ENCODE data around the gene RCCD1.

Gene RCCD1

DNA sequence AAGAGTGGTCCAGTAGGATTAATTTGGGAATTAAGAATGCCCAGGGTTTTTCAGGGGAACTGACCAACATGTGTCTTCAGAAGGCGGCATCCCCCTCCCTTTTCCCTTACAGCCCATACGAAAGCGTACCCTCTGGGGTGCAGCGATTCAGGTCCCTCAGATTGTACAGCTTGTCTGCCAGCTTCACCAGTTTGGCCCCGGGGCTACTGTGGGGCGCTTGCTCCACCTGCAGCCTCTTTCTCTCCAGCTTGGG lies 23.2 kb upstream of the RCCD1 start:
- no peaks in the 10 kb centered on the region for H3K9me3 ChIP-seq (ENCODE audit: control insufficient read depth in 5 of 5, low read length in 5 of 5)
- peak overlapping the region; percentile 99 for H3K27ac ChIP-seq (ENCODE audit: low read depth, low read length)
- peak overlapping the region; percentile 71 to 95 (median 84) for H3K4me3 ChIP-seq (ENCODE audit: low read depth in 1 of 5, low read length in 5 of 5)
- H3K4me1 ChIP-seq (ENCODE audit: control insufficient read depth in 5 of 5, insufficient read depth in 5 of 5, low read length in 5 of 5) = peaks cover 11 to 69% (median 61%) of the 10 kb centered on the region in 5 donors
- H3K9ac ChIP-seq (ENCODE audit: low read length in 5 of 5) = peak overlapping the region in 4 of 5 donors; percentile 86 to 97 (median 92)
- H3K36me3 ChIP-seq (ENCODE audit: control insufficient read depth in 5 of 5, insufficient read depth in 5 of 5, low read length in 5 of 5) = no peaks in the 10 kb centered on the region
- H3K27me3 ChIP-seq (ENCODE audit: control insufficient read depth in 5 of 5, insufficient read depth in 4 of 5, low read length in 5 of 5) = no peaks in the 10 kb centered on the region

- Histone ChIP-seq H3K36me3 (ENCODE audit: control insufficient read depth in 5 of 5, insufficient read depth in 5 of 5, low read length in 5 of 5) (peaks cover 0 to 2% (median 0%) of the 10 kb centered on the region in 5 donors), H3K9me3 (ENCODE audit: control insufficient read depth in 5 of 5, low read length in 5 of 5) (no peaks in the 10 kb centered on the region), H3K4me1 (ENCODE audit: control insufficient read depth in 5 of 5, insufficient read depth in 5 of 5, low read length in 5 of 5) (peaks cover 11 to 75% (median 62%) of the 10 kb centered on the region in 5 donors), H3K27me3 (ENCODE audit: control insufficient read depth in 5 of 5, insufficient read depth in 4 of 5, low read length in 5 of 5) (no peaks in the 10 kb centered on the region), H3K9ac (ENCODE audit: low read length in 5 of 5) (peak within 1 kb of the TSS; percentile 21 to 97 (median 89)), H3K4me3 (ENCODE audit: low read depth in 1 of 5, low read length in 5 of 5) (peak within 1 kb of the TSS; percentile 71 to 95 (median 84)), H3K27ac (ENCODE audit: low read depth, low read length) (peak within 1 kb of the TSS; percentile 99)
Measured at GRCh38 chr15:90931828-90932659, 22.6 kb upstream of the RCCD1 start, which contains the start of gene HDDC3. Gene HDDC3, minus strand, starts transcription at chr15:90932549. Its CDS starts 9 bp downstream, at chr15:90932540.

DNA sequence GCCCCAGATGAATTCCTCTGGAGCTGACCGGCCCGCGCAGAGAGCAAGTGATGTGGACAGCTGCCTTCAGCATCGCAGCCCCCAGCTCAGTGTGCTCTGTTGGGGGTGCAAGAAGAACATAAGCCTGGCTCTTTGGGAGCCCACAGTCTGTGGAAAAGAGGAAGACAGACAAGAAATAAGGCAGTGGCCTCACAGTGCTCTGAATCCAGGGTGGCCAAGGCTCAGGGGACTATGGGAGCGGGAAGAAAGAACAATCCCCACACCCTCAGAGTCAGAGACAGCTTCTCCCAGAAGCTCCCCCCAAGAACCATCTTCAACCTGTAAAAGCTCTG lies 22.1 kb upstream of the RCCD1 start:
- peaks cover 11 to 75% (median 62%) of the 10 kb centered on the region in 5 donors for H3K4me1 ChIP-seq (ENCODE audit: control insufficient read depth in 5 of 5, insufficient read depth in 5 of 5, low read length in 5 of 5)
- peak overlapping the region in 4 of 5 donors; percentile 71 to 88 (median 83) for H3K4me3 ChIP-seq (ENCODE audit: low read depth in 1 of 5, low read length in 5 of 5)
- peak overlapping the region; percentile 99 for H3K27ac ChIP-seq (ENCODE audit: low read depth, low read length)
- H3K27me3 ChIP-seq (ENCODE audit: control insufficient read depth in 5 of 5, insufficient read depth in 4 of 5, low read length in 5 of 5) = no peaks in the 10 kb centered on the region
- H3K9me3 ChIP-seq (ENCODE audit: control insufficient read depth in 5 of 5, low read length in 5 of 5) = no peaks in the 10 kb centered on the region
- peak overlapping the region in 4 of 5 donors; percentile 86 to 97 (median 92) for H3K9ac ChIP-seq (ENCODE audit: low read length in 5 of 5)
- H3K36me3 ChIP-seq (ENCODE audit: control insufficient read depth in 5 of 5, insufficient read depth in 5 of 5, low read length in 5 of 5) = peaks cover 0 to 2% (median 0%) of the 10 kb centered on the region in 5 donors

GRCh38 chr15:90933301-90933700 lies 21.4 kb upstream of the RCCD1 start:
- H3K4me3 ChIP-seq (ENCODE audit: low read depth in 1 of 5, low read length in 5 of 5) = no peak overlapping the region
- H3K36me3 ChIP-seq (ENCODE audit: control insufficient read depth in 5 of 5, insufficient read depth in 5 of 5, low read length in 5 of 5) = peaks cover 0 to 4% (median 2%) of the 10 kb centered on the region in 5 donors
- peak overlapping the region in 1 of 5 donors; percentile 55 for H3K9ac ChIP-seq (ENCODE audit: low read length in 5 of 5)
- H3K27me3 ChIP-seq (ENCODE audit: control insufficient read depth in 5 of 5, insufficient read depth in 4 of 5, low read length in 5 of 5) = no peaks in the 10 kb centered on the region
- peaks cover 11 to 69% (median 59%) of the 10 kb centered on the region in 5 donors for H3K4me1 ChIP-seq (ENCODE audit: control insufficient read depth in 5 of 5, insufficient read depth in 5 of 5, low read length in 5 of 5)
- no peak overlapping the region for H3K27ac ChIP-seq (ENCODE audit: low read depth, low read length)
- no peaks in the 10 kb centered on the region for H3K9me3 ChIP-seq (ENCODE audit: control insufficient read depth in 5 of 5, low read length in 5 of 5)

DNA sequence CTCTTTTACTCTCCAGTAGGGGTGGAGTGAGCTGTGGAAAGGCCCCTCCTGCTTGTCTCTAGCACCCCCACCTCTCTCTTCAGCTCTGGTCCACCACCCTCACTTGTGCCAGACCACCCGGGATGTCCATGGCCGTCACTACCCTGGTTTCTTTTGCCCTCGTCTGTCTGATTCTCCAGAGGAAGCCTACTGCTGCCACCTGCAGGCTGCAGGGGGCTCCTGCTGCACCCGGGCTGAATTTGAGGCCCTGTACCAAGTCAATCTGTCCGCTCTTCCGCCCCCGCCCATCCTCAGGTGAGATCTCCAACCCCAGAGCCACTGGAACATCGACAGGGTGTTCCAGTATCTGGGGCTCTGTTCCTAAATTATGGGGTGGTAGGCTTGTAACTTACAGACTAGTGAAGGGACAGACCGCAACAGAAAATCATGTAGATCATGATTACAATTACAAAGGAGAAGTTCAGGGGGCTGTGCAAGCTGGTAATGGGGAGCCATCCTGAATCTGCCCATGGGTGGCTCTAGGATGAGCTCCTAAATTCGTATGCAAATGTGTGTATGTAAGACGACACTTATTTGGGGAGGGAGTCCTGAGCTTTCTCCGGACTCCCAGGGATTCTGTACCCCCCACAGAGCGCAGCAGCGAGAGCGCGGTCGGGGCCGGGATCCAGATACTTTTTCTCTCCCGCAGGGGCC lies 20.3 kb upstream of the RCCD1 start:
- Histone ChIP-seq H3K27me3 (ENCODE audit: control insufficient read depth in 5 of 5, insufficient read depth in 4 of 5, low read length in 5 of 5) (no peaks in the 10 kb centered on the region), H3K27ac (ENCODE audit: low read depth, low read length) (peak overlapping the region; percentile 67), H3K4me3 (ENCODE audit: low read depth in 1 of 5, low read length in 5 of 5) (peak overlapping the region; percentile 31 to 78 (median 75)), H3K36me3 (ENCODE audit: control insufficient read depth in 5 of 5, insufficient read depth in 5 of 5, low read length in 5 of 5) (peaks cover 0 to 13% (median 7%) of the 10 kb centered on the region in 5 donors), H3K9ac (ENCODE audit: low read length in 5 of 5) (peak overlapping the region in 3 of 5 donors; percentile 37 to 76 (median 68)), H3K4me1 (ENCODE audit: control insufficient read depth in 5 of 5, insufficient read depth in 5 of 5, low read length in 5 of 5) (peaks cover 11 to 58% (median 48%) of the 10 kb centered on the region in 5 donors), H3K9me3 (ENCODE audit: control insufficient read depth in 5 of 5, low read length in 5 of 5) (no peaks in the 10 kb centered on the region)

- peaks cover 11 to 57% (median 48%) of the 10 kb centered on the region in 5 donors for H3K4me1 ChIP-seq (ENCODE audit: control insufficient read depth in 5 of 5, insufficient read depth in 5 of 5, low read length in 5 of 5)
- no peaks in the 10 kb centered on the region for H3K9me3 ChIP-seq (ENCODE audit: control insufficient read depth in 5 of 5, low read length in 5 of 5)
- H3K27ac ChIP-seq (ENCODE audit: low read depth, low read length) = peak within 1 kb of the TSS; percentile 67
- H3K4me3 ChIP-seq (ENCODE audit: low read depth in 1 of 5, low read length in 5 of 5) = peak within 1 kb of the TSS; percentile 62 to 78 (median 75)
- no peaks in the 10 kb centered on the region for H3K27me3 ChIP-seq (ENCODE audit: control insufficient read depth in 5 of 5, insufficient read depth in 4 of 5, low read length in 5 of 5)
- peak within 1 kb of the TSS; percentile 48 to 85 (median 76) for H3K9ac ChIP-seq (ENCODE audit: low read length in 5 of 5)
- peaks cover 0 to 20% (median 15%) of the 10 kb centered on the region in 5 donors for H3K36me3 ChIP-seq (ENCODE audit: control insufficient read depth in 5 of 5, insufficient read depth in 5 of 5, low read length in 5 of 5)
Measured at GRCh38 chr15:90934949-90935751, 19.5 kb upstream of the RCCD1 start, which contains the start of gene UNC45A. Gene UNC45A, plus strand, starts transcription at chr15:90935285. Its CDS starts 40 bp downstream, at chr15:90935325.

GRCh38 chr15:90936823-90937222 lies 17.9 kb upstream of the RCCD1 start:
- Histone ChIP-seq H3K9ac (ENCODE audit: low read length in 5 of 5) (peak overlapping the region in 2 of 5 donors; percentile 68 to 76), H3K9me3 (ENCODE audit: control insufficient read depth in 5 of 5, low read length in 5 of 5) (no peaks in the 10 kb centered on the region), H3K4me1 (ENCODE audit: control insufficient read depth in 5 of 5, insufficient read depth in 5 of 5, low read length in 5 of 5) (peaks cover 9 to 42% (median 33%) of the 10 kb centered on the region in 5 donors), H3K27ac (ENCODE audit: low read depth, low read length) (no peak overlapping the region), H3K4me3 (ENCODE audit: low read depth in 1 of 5, low read length in 5 of 5) (no peak overlapping the region), H3K27me3 (ENCODE audit: control insufficient read depth in 5 of 5, insufficient read depth in 4 of 5, low read length in 5 of 5) (no peaks in the 10 kb centered on the region), H3K36me3 (ENCODE audit: control insufficient read depth in 5 of 5, insufficient read depth in 5 of 5, low read length in 5 of 5) (peaks cover 0 to 33% (median 29%) of the 10 kb centered on the region in 5 donors)

GRCh38 chr15:90938261-90938660 lies 16.4 kb upstream of the RCCD1 start:
- Histone ChIP-seq H3K27ac (ENCODE audit: low read depth, low read length) (no peak overlapping the region), H3K36me3 (ENCODE audit: control insufficient read depth in 5 of 5, insufficient read depth in 5 of 5, low read length in 5 of 5) (peaks cover 0 to 48% (median 43%) of the 10 kb centered on the region in 5 donors), H3K4me3 (ENCODE audit: low read depth in 1 of 5, low read length in 5 of 5) (no peak overlapping the region), H3K9me3 (ENCODE audit: control insufficient read depth in 5 of 5, low read length in 5 of 5) (no peaks in the 10 kb centered on the region), H3K9ac (ENCODE audit: low read length in 5 of 5) (no peak overlapping the region), H3K4me1 (ENCODE audit: control insufficient read depth in 5 of 5, insufficient read depth in 5 of 5, low read length in 5 of 5) (peaks cover 9 to 32% (median 26%) of the 10 kb centered on the region in 5 donors), H3K27me3 (ENCODE audit: control insufficient read depth in 5 of 5, insufficient read depth in 4 of 5, low read length in 5 of 5) (no peaks in the 10 kb centered on the region)

DNA sequence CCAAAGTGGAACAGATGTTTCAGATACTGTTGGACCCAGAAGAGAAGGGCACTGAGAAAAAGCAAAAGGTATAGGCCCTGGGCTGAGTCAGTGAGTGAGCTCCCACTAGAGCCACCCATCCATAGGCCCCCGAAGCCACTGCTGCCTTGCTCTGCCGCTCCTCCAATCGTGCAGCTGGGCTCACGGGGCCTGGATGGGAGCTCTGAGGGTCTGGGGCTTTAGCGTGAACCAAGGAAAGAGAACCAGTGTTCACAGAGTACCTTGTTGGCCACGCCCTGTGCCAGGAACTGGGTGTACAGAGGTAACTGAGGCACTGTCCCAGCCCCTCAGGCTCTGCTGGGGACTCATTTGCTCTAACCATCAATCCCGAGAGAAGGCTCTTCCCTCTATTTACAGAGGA lies 14.9 kb upstream of the RCCD1 start:
- Histone ChIP-seq H3K4me3 (ENCODE audit: low read depth in 1 of 5, low read length in 5 of 5) (no peak overlapping the region), H3K27me3 (ENCODE audit: control insufficient read depth in 5 of 5, insufficient read depth in 4 of 5, low read length in 5 of 5) (no peaks in the 10 kb centered on the region), H3K36me3 (ENCODE audit: control insufficient read depth in 5 of 5, insufficient read depth in 5 of 5, low read length in 5 of 5) (peaks cover 0 to 62% (median 57%) of the 10 kb centered on the region in 5 donors), H3K9me3 (ENCODE audit: control insufficient read depth in 5 of 5, low read length in 5 of 5) (no peaks in the 10 kb centered on the region), H3K9ac (ENCODE audit: low read length in 5 of 5) (no peak overlapping the region), H3K27ac (ENCODE audit: low read depth, low read length) (no peak overlapping the region), H3K4me1 (ENCODE audit: control insufficient read depth in 5 of 5, insufficient read depth in 5 of 5, low read length in 5 of 5) (peaks cover 5 to 22% (median 17%) of the 10 kb centered on the region in 5 donors)

Data from subcutaneous abdominal adipose tissue (tissue), 5 donors.